Measurements from ENCODE around the gene GPR160. TPM values are rescaled to one million over a fixed set of nuclear protein-coding genes. Genes with fewer than 3 reads are reported as not detected.

The GPR160 gene
- polyA plus RNA-seq, 6 donors from 2014 or later, result 49.4 to 92.1 (median 65.5) TPM

GRCh38 chr3:170040418-170040817 is 2.6 kb downstream of the GPR160 start:
- Mint-ChIP-seq H3K4me1 (peaks cover 36 to 48% (median 45%) of the 10 kb centered on the region in 3 donors), H3K9me3 (no peaks in the 10 kb centered on the region), H3K36me3 (no peaks in the 10 kb centered on the region), H3K4me3 (peak overlapping the region in 3 of 8 donors; percentile 1 to 95 (median 32)), H3K27ac (peak overlapping the region in 1 of 6 donors; percentile 24), H3K27me3 (no peaks in the 10 kb centered on the region)
- DNase-seq (no peak), ATAC-seq (ENCODE audit: low read depth in 2 of 2) (no peak)

- peak overlapping the region in 5 of 8 donors; percentile 47 to 71 (median 53) for H3K4me3 Mint-ChIP-seq
- H3K27ac Mint-ChIP-seq, result peak overlapping the region in 4 of 6 donors; percentile 54 to 92 (median 81)
- no peak for DNase-seq
- H3K36me3 Mint-ChIP-seq, result no peaks in the 10 kb centered on the region
- H3K27me3 Mint-ChIP-seq, result no peaks in the 10 kb centered on the region
- ATAC-seq (ENCODE audit: low read depth in 2 of 2), result no peak
- no peaks in the 10 kb centered on the region for H3K9me3 Mint-ChIP-seq
- H3K4me1 Mint-ChIP-seq, result peaks cover 41 to 58% (median 57%) of the 10 kb centered on the region in 3 donors
Observed at GRCh38 chr3:170043506-170043905, 5.7 kb downstream of the GPR160 start.

GRCh38 chr3:170044271-170044670 is 6.5 kb downstream of the GPR160 start:
- Mint-ChIP-seq H3K9me3 (no peaks in the 10 kb centered on the region), H3K27ac (peak overlapping the region in 5 of 6 donors; percentile 88 to 99 (median 92)), H3K4me1 (peaks cover 42 to 59% (median 57%) of the 10 kb centered on the region in 3 donors), H3K27me3 (no peaks in the 10 kb centered on the region), H3K4me3 (peak overlapping the region in 6 of 8 donors; percentile 18 to 79 (median 70)), H3K36me3 (no peaks in the 10 kb centered on the region)
- DNase-seq (no peak), ATAC-seq (ENCODE audit: low read depth in 2 of 2) (no peak)

- peak overlapping the region; percentile 65 to 91 (median 74) for H3K4me3 Mint-ChIP-seq
- H3K4me1 Mint-ChIP-seq, result peaks cover 42 to 58% (median 56%) of the 10 kb centered on the region in 3 donors
- peak overlapping the region; percentile 92 to 99 (median 97) for H3K27ac Mint-ChIP-seq
- DNase-seq (peak; percentile 83), ATAC-seq (ENCODE audit: low read depth in 2 of 2) (peak; percentile 94 to 95)
- no peaks in the 10 kb centered on the region for H3K9me3 Mint-ChIP-seq
- no peaks in the 10 kb centered on the region for H3K27me3 Mint-ChIP-seq
- no peaks in the 10 kb centered on the region for H3K36me3 Mint-ChIP-seq
Observed at GRCh38 chr3:170044795-170045244, 7.0 kb downstream of the GPR160 start.

GRCh38 chr3:170046269-170047132 is 8.7 kb downstream of the GPR160 start:
- Mint-ChIP-seq H3K9me3 (no peaks in the 10 kb centered on the region), H3K27ac (peak overlapping the region; percentile 69 to 97 (median 92)), H3K4me1 (peaks cover 38 to 55% (median 54%) of the 10 kb centered on the region in 3 donors), H3K4me3 (peak overlapping the region in 6 of 8 donors; percentile 40 to 91 (median 52)), H3K27me3 (no peaks in the 10 kb centered on the region), H3K36me3 (no peaks in the 10 kb centered on the region)
- DNase-seq (no peak), ATAC-seq (ENCODE audit: low read depth in 2 of 2) (no peak)

- ATAC-seq (ENCODE audit: low read depth in 2 of 2) (no peak), DNase-seq (no peak)
- no peaks in the 10 kb centered on the region for H3K36me3 Mint-ChIP-seq
- H3K9me3 Mint-ChIP-seq, result no peaks in the 10 kb centered on the region
- no peaks in the 10 kb centered on the region for H3K27me3 Mint-ChIP-seq
- H3K27ac Mint-ChIP-seq, result peak overlapping the region; percentile 39 to 97 (median 92)
- peak overlapping the region in 3 of 8 donors; percentile 41 to 56 (median 43) for H3K4me3 Mint-ChIP-seq
- H3K4me1 Mint-ChIP-seq, result peaks cover 38 to 55% (median 54%) of the 10 kb centered on the region in 3 donors
Observed at GRCh38 chr3:170047133-170047404, 9.3 kb downstream of the GPR160 start.

- peak overlapping the region; percentile 47 to 84 (median 64) for H3K27ac Mint-ChIP-seq
- ATAC-seq (ENCODE audit: low read depth in 2 of 2) (no peak), DNase-seq (no peak)
- peaks cover 32 to 47% (median 45%) of the 10 kb centered on the region in 3 donors for H3K4me1 Mint-ChIP-seq
- no peaks in the 10 kb centered on the region for H3K27me3 Mint-ChIP-seq
- peaks cover 0 to 8% of the 10 kb centered on the region in 2 donors for H3K36me3 Mint-ChIP-seq
- no peak overlapping the region for H3K4me3 Mint-ChIP-seq
- peaks cover 0 to 2% (median 0%) of the 10 kb centered on the region in 7 donors for H3K9me3 Mint-ChIP-seq
Observed at GRCh38 chr3:170049146-170050000, 11.6 kb downstream of the GPR160 start.

- peak overlapping the region in 2 of 6 donors; percentile 46 to 62 for H3K27ac Mint-ChIP-seq
- H3K4me1 Mint-ChIP-seq, result peaks cover 28 to 49% (median 41%) of the 10 kb centered on the region in 3 donors
- H3K4me3 Mint-ChIP-seq, result no peak overlapping the region
- no peak for DNase-seq
- H3K27me3 Mint-ChIP-seq, result no peaks in the 10 kb centered on the region
- H3K36me3 Mint-ChIP-seq, result peaks cover 0 to 8% of the 10 kb centered on the region in 2 donors
- peaks cover 0 to 2% (median 0%) of the 10 kb centered on the region in 7 donors for H3K9me3 Mint-ChIP-seq
- no peak for ATAC-seq (ENCODE audit: low read depth in 2 of 2)
Observed at GRCh38 chr3:170050753-170051152, 13.0 kb downstream of the GPR160 start.

- Mint-ChIP-seq H3K27ac (no peak overlapping the region), H3K4me1 (peaks cover 36 to 53% (median 37%) of the 10 kb centered on the region in 3 donors), H3K36me3 (peaks cover 0 to 8% of the 10 kb centered on the region in 2 donors), H3K27me3 (no peaks in the 10 kb centered on the region), H3K9me3 (peaks cover 0 to 2% (median 0%) of the 10 kb centered on the region in 7 donors), H3K4me3 (no peak overlapping the region)
- DNase-seq, result no peak
- ATAC-seq (ENCODE audit: low read depth in 2 of 2), result no peak
Observed at GRCh38 chr3:170052398-170052797, 14.6 kb downstream of the GPR160 start.

GRCh38 chr3:170054204-170054603 is 16.4 kb downstream of the GPR160 start:
- Mint-ChIP-seq H3K4me1 (peaks cover 43 to 57% (median 45%) of the 10 kb centered on the region in 3 donors), H3K27ac (no peak overlapping the region), H3K9me3 (peaks cover 0 to 2% (median 0%) of the 10 kb centered on the region in 7 donors), H3K4me3 (no peak overlapping the region), H3K36me3 (peaks cover 0 to 8% of the 10 kb centered on the region in 2 donors), H3K27me3 (no peaks in the 10 kb centered on the region)
- peak; percentile 64 to 65 for ATAC-seq (ENCODE audit: low read depth in 2 of 2)
- peak; percentile 23 for DNase-seq

- H3K36me3 Mint-ChIP-seq, result peaks cover 0 to 8% of the 10 kb centered on the region in 2 donors
- H3K4me3 Mint-ChIP-seq, result peak overlapping the region in 2 of 8 donors; percentile 15 to 47
- peaks cover 37 to 54% (median 41%) of the 10 kb centered on the region in 3 donors for H3K4me1 Mint-ChIP-seq
- H3K27me3 Mint-ChIP-seq, result no peaks in the 10 kb centered on the region
- no peak for DNase-seq
- H3K9me3 Mint-ChIP-seq, result peaks cover 0 to 2% (median 0%) of the 10 kb centered on the region in 7 donors
- peak in 1 of 2 donors; percentile 30 for ATAC-seq (ENCODE audit: low read depth in 2 of 2)
- H3K27ac Mint-ChIP-seq, result peak overlapping the region in 2 of 6 donors; percentile 4 to 69
Observed at GRCh38 chr3:170055209-170055608, 17.4 kb downstream of the GPR160 start.

- H3K27ac Mint-ChIP-seq, result peak overlapping the region in 4 of 6 donors; percentile 11 to 76 (median 56)
Observed at GRCh38 chr3:170056710-170057454, 19.1 kb downstream of the GPR160 start.

More at GRCh38 chr3:170056710-170057454, 19.1 kb downstream of the GPR160 start:
- no peak for DNase-seq
- Mint-ChIP-seq H3K4me3 (peak overlapping the region in 5 of 8 donors; percentile 6 to 60 (median 44)), H3K4me1 (peaks cover 31 to 47% (median 35%) of the 10 kb centered on the region in 3 donors), H3K36me3 (peaks cover 0 to 8% of the 10 kb centered on the region in 2 donors), H3K9me3 (peaks cover 0 to 2% (median 0%) of the 10 kb centered on the region in 7 donors), H3K27me3 (no peaks in the 10 kb centered on the region)
- ATAC-seq (ENCODE audit: low read depth in 2 of 2), result peak; percentile 32 to 41

Data from naive B cell (primary cell).